Activated CD4-positive, alpha-beta memory T cell treated with anti-CD3 and anti-CD28 coated beads for 36 hours (primary cell): Measurements from ENCODE around the gene ZNF444. TPM values are rescaled to one million over a fixed set of nuclear protein-coding genes. Genes with fewer than 3 reads are reported as not detected.
"Not testable (repeated sequence)": the region's sequence is repeated elsewhere in the genome, so short reads cannot be mapped to it uniquely, and the experiment has no call there.

Experiments
- CTCF ChIA-PET: fragments of 350-600 bp; sonication (Branson Sonifier 250); formaldehyde crosslinking; loops from one replicate; lab custom pipeline; 2021; ENCODE audit warnings: antibody characterized with exemption, inconsistent platforms; lab: Charles Lee
- POLR2A ChIA-PET: fragments of 350-600 bp; sonication (Branson Sonifier 250); formaldehyde crosslinking; loops from one replicate; lab custom pipeline; 2021; ENCODE audit warnings: antibody characterized with exemption; lab: Charles Lee
- DNase-seq: peaks from one replicate; pipeline ENCODE4 v3.0.0-alpha.2; 2020
- H3K27ac Mint-ChIP-seq: one replicate; pipeline ENCODE4 v1.8.0; 2021; ENCODE audit warnings: mixed read lengths
- H3K27me3 Mint-ChIP-seq: one replicate; pipeline ENCODE4 v1.8.0; 2021; ENCODE audit warnings: mixed read lengths
- H3K36me3 Mint-ChIP-seq: one replicate; pipeline ENCODE4 v1.8.0; 2021; ENCODE audit warnings: mixed read lengths
- H3K4me1 Mint-ChIP-seq: one replicate; pipeline ENCODE4 v1.8.0; 2021; ENCODE audit warnings: low read depth, mixed read lengths
- H3K4me3 Mint-ChIP-seq: one replicate; pipeline ENCODE4 v1.8.0; 2021; ENCODE audit warnings: mild to moderate bottlenecking, mixed read lengths
- H3K9me3 Mint-ChIP-seq: one replicate; pipeline ENCODE4 v1.8.0; 2021; ENCODE audit warnings: mixed read lengths
- intact Hi-C: fragments of 100-400 bp; cut with micrococcal nuclease; formaldehyde crosslinking; loops from one replicate; pipeline ENCODE4 v1.15.1; 2023
- total RNA-seq, 2 experiments: library from RNA; stranded (reverse); gene quantifications; one replicate each; pipeline ENCODE4 v1.2.3, GENCODE V29; 2021

The ZNF444 gene
- total RNA-seq, 2 experiments from 2014 or later, result 23.1 to 26.1 TPM

DNA sequence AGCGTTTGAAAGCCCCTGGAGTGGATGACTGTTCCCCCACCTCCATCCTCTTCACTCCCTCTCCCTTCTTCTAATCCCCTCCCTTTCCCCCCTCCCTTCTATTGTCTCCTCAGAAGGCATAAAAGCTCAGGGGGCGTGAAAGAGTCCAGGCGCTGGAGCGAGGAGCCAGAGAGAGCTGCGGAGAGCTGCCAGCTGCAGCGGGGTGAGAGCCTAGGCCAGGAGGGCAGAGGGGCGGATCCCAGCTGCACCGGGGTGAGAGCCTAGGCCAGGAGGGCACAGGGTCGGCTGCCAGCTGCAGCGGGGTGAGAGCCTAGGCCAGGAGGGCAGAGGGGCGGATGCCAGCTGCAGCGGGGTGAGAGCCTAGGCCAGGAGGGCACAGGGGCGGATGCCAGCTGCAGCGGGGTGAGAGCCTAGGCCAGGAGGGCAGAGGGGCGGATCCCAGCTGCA is 34.8 kb downstream of the ZNF444 start, which contains the start of gene GALP:
TSS of gene GALP (plus strand) at position 148 of the 447 bp plus-strand sequence. CDS start 1,101 bp downstream, outside the sequence.
- H3K27me3 Mint-ChIP-seq, H3K9me3 Mint-ChIP-seq, H3K36me3 Mint-ChIP-seq, H3K27ac Mint-ChIP-seq, DNase-seq, intact Hi-C loops, POLR2A ChIA-PET, H3K4me3 Mint-ChIP-seq, H3K4me1 Mint-ChIP-seq: not testable (repeated sequence)
- CTCF ChIA-PET, result interaction anchor here (6.5 kb wide), 1 partner anchor 110 kb away, joined by 40 read pairs; no protein-coding TSS in a partner anchor

DNA sequence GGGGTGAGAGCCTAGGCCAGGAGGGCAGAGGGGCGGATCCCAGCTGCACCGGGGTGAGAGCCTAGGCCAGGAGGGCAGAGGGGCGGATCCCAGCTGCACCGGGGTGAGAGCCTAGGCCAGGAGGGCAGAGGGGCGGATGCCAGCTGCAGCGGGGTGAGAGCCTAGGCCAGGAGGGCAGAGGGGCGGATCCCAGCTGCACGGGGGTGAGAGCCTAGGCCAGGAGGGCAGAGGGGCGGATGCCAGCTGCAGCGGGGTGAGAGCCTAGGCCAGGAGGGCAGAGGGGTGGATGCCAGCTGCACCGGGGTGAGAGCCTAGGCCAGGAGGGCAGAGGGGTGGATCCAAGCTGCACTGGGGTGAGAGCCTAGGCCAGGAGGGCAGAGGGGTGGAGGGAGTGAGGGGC is 35.2 kb downstream of the ZNF444 start:
- H3K27me3 Mint-ChIP-seq, intact Hi-C loops, POLR2A ChIA-PET: not testable (repeated sequence)

DNA sequence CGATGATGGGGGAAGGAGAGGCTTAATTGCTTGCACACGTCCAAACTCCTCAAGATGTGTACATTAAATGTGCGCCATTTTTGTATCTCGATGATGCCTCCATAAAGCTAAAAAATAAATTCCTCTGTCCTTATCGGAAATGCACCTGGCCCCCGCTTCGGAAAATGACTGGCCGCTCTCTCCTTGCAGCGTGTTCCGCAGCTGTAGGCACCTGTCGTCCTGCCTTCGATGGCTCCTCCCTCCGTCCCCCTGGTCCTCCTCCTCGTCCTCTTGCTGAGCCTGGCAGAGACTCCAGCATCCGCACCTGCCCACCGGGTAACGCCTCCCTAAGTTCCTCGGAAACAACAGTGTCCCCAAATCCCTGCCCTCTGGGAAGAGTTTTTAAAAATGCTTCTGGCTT is 35.8 kb downstream of the ZNF444 start:
- H3K9me3 Mint-ChIP-seq, result no peaks in the 10 kb centered on the region
- H3K36me3 Mint-ChIP-seq, result no peaks in the 10 kb centered on the region
- CTCF ChIA-PET, result interaction anchor here (2.9 kb wide), 1 partner anchor 111 kb away, joined by 11 read pairs; no protein-coding TSS in a partner anchor
- POLR2A ChIA-PET, result no interaction called here
- no peak overlapping the region for H3K27ac Mint-ChIP-seq
- H3K27me3 Mint-ChIP-seq, result no peaks in the 10 kb centered on the region
- H3K4me3 Mint-ChIP-seq, result no peak overlapping the region
- DNase-seq, result no peak
- no peaks in the 10 kb centered on the region for H3K4me1 Mint-ChIP-seq
- intact Hi-C loops, result no loop called here

More for the DNA sequence above, 35.2 kb downstream of the ZNF444 start:
- H3K27ac Mint-ChIP-seq, H3K9me3 Mint-ChIP-seq, H3K36me3 Mint-ChIP-seq, DNase-seq, CTCF ChIA-PET, H3K4me3 Mint-ChIP-seq, H3K4me1 Mint-ChIP-seq: not testable (repeated sequence)

DNA sequence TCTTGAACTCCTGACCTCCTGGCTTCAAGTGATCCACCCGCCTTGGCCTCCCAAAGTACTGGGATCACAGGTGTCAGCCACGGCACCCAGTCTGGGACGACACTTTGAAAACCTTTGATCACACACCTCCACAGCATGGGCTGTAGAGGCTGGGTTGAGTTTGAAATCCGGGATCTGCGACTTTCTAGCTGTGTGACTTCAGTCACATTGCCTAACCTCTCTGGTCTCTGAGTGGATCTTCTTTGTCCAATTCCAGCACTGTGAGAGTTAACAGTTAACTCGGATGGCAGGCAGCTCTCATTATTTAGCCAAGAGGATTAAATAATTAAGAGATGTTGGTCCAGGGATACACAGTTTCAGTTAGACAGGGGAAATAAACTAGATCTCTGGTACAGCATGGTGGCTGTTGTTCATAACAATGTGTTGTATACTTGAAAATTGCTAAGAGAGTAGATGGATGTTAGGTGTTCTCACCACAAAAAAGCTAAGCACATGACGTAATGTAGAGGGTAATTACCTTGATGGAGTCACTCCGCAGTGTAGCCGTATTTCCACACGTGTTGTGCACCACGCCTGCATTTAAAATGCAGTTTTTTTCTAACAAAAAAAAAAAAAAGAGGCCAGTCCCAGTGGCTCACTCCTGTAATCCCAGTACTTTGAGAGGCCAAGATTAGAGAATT is 36.6 kb downstream of the ZNF444 start:
- Mint-ChIP-seq H3K4me1 (no peaks in the 10 kb centered on the region), H3K36me3 (no peaks in the 10 kb centered on the region), H3K4me3 (no peak overlapping the region), H3K9me3 (no peaks in the 10 kb centered on the region), H3K27me3 (no peaks in the 10 kb centered on the region), H3K27ac (no peak overlapping the region)
- intact Hi-C loops, result no loop called here
- ChIA-PET CTCF (interaction anchor here (1.1 to 2.9 kb wide), 3 partner anchors 97 to 111 kb away, joined by 3 to 11 read pairs (median 6); no protein-coding TSS in a partner anchor), POLR2A (no interaction called here)
- DNase-seq, result no peak

DNA sequence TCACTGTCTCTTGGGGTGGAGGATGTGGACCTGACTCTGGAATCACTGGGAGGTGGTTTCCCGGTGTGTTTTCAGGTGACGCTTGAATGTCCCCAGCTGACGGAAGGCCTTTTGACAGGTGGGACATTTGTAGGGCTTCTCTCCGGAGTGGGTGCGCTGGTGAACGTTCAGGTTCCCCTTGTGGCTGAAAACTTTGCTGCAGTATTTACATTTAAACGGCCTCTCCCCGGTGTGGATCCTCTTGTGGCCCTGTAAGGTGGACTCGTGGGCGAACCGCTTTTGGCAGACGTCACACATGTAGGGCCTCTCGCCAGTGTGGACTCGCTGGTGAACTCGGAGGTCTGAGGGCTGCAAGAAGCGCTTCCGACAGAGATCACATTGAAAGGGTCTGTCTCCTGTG is 48.7 kb downstream of the ZNF444 start:
- Mint-ChIP-seq H3K4me1 (peaks cover 3% of the 10 kb centered on the region), H3K27me3 (peaks cover 5% of the 10 kb centered on the region), H3K36me3 (no peaks in the 10 kb centered on the region), H3K9me3 (no peaks in the 10 kb centered on the region), H3K4me3 (no peak overlapping the region), H3K27ac (no peak overlapping the region)
- intact Hi-C loops, result no loop called here
- POLR2A ChIA-PET, result no interaction called here
- DNase-seq, result no peak
- CTCF ChIA-PET, result interaction anchor here (1.2 kb wide), 1 partner anchor 123 kb away, joined by 4 read pairs; no protein-coding TSS in a partner anchor

DNA sequence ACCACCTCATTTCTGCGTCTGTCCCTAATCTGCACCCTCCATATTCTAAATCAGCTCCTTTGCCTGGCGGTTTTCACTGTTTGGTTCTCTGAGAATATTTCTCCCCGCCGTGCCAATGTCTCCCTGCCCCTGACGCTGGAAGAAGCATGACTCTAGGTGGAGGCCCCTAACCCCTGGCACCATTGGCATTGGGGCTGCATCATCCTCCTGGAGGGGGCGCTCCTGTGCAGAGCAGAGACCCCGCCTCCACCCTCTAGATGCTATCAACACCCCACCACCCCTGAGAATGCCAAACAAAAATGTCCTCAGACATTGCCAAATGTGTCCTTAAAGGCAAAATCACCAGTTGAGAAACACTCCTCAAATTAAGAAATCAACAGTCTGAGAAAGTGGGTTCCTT is 50.0 kb downstream of the ZNF444 start:
- intact Hi-C loops, result no loop called here
- no peak overlapping the region for H3K4me3 Mint-ChIP-seq
- ChIA-PET POLR2A (no interaction called here), CTCF (no interaction called here)
- H3K36me3 Mint-ChIP-seq, result no peaks in the 10 kb centered on the region
- no peak for DNase-seq
- H3K27ac Mint-ChIP-seq, result no peak overlapping the region
- peaks cover 3% of the 10 kb centered on the region for H3K27me3 Mint-ChIP-seq
- H3K4me1 Mint-ChIP-seq, result no peaks in the 10 kb centered on the region
- H3K9me3 Mint-ChIP-seq, result no peaks in the 10 kb centered on the region

DNA sequence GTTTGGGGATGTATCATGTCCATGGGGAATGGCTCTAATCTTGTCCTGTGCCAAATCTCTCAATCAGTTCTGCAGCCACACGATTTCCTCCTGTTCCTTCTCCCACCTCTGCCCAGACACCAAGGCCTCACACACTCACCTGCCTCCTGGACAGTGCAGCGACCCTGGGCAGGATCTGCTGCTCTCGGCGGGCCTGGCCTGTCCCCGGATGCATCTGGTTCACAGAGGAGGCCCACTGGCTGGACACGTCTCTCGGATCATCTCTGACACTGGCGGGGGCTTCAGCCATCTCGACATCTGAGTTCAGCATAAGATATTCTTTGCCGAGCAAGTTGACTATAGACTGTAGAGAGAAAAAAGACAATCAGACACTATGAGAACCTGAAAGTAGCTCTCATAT is 50.6 kb downstream of the ZNF444 start:
- Mint-ChIP-seq H3K36me3 (no peaks in the 10 kb centered on the region), H3K27me3 (peaks cover 3% of the 10 kb centered on the region), H3K4me1 (no peaks in the 10 kb centered on the region), H3K27ac (no peak overlapping the region), H3K9me3 (no peaks in the 10 kb centered on the region), H3K4me3 (no peak overlapping the region)
- CTCF ChIA-PET, result interaction anchor here (0.6 kb wide), 1 partner anchor 11 kb away, joined by 3 read pairs; no protein-coding TSS in a partner anchor
- DNase-seq, result no peak
- POLR2A ChIA-PET, result no interaction called here
- intact Hi-C loops, result no loop called here

DNA sequence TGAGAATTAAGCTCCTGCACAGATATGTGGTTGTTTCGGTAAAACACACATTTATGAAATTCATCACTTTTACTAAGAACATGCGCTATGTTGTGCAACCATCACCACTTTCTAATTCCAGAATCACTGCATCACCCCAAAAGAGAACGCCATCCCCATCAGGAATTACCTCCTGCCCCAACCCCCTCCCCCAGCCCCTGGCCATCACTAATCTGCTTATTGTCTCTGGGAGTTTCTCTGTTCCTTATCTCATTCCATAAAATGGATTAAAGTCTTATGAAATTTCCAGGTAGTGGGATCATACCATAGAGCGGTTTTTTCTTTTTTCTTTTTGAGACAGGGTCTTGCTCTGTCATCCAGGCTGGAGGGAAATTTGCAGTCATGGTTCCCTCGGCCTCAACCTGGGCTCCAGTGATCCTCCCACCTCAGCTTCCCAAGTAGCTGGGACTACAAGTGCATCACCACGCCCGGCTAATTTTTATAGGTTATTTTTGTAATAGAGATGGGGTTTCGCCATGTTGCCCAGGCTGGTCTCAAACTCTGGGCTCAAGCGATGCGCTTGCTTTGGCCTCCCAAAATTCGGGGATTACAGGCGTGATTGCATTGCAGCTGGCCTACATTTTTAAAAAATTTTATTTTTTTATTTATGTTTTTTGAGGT is 53.0 kb downstream of the ZNF444 start:
- Mint-ChIP-seq H3K27me3 (peaks cover 3% of the 10 kb centered on the region), H3K36me3 (no peaks in the 10 kb centered on the region), H3K9me3 (no peaks in the 10 kb centered on the region), H3K4me1 (no peaks in the 10 kb centered on the region), H3K27ac (no peak overlapping the region), H3K4me3 (no peak overlapping the region)
- ChIA-PET POLR2A (no interaction called here), CTCF (no interaction called here)
- intact Hi-C loops, result no loop called here
- no peak for DNase-seq

DNA sequence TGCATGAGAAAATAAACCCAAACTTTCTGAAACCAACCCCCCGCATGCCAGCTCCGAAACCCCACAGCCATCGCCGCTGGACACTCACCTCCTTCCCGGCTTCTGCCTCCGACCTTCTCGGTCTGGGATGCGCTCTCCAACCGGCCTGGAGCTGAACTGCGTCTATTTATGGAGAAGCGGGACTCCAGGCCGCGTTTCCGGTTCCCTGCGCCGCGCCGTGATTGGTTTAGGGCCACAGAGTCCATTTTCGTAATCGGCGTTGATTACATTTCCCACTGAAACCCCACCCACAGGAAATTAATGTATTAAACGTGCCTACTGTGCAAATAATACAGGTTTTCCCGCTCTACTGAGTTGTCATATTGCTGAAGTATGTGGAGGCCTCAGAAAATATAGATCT is 56.6 kb downstream of the ZNF444 start, which contains the start of gene ZSCAN5B:
TSS of gene ZSCAN5B (minus strand) at position 138 of the 400 bp plus-strand sequence. CDS start 4,731 bp downstream, outside the sequence.
- H3K9me3 Mint-ChIP-seq, H3K4me3 Mint-ChIP-seq, POLR2A ChIA-PET, intact Hi-C loops, CTCF ChIA-PET, DNase-seq, H3K36me3 Mint-ChIP-seq, H3K27me3 Mint-ChIP-seq, H3K27ac Mint-ChIP-seq, H3K4me1 Mint-ChIP-seq: not testable (repeated sequence)

DNA sequence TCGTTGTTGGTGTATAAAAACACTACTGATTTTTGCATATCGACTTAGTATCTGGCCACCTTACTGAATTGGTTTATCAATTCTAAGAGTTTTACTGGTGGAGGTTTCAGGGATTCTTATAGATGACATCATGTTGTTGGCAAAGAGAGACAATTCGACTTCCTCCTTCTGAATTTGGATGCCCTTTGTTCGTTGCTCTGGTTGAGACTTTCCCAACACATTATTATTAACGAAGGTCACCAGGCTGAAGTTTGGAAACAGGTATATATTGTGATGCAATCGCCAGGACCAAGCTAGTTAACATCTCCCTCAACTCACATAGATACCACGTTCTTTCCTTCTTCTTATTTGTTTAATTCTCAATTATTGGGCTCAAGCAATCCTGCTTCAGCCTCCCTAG is 58.6 kb downstream of the ZNF444 start:
- H3K4me3 Mint-ChIP-seq, result no peak overlapping the region
- no peaks in the 10 kb centered on the region for H3K27me3 Mint-ChIP-seq
- intact Hi-C loops, result no loop called here
- H3K4me1 Mint-ChIP-seq, result no peaks in the 10 kb centered on the region
- CTCF ChIA-PET, result no interaction called here
- H3K27ac Mint-ChIP-seq, result no peak overlapping the region
- DNase-seq, result no peak
- POLR2A ChIA-PET, result no interaction called here
- H3K9me3 Mint-ChIP-seq, result no peaks in the 10 kb centered on the region
- no peaks in the 10 kb centered on the region for H3K36me3 Mint-ChIP-seq

DNA sequence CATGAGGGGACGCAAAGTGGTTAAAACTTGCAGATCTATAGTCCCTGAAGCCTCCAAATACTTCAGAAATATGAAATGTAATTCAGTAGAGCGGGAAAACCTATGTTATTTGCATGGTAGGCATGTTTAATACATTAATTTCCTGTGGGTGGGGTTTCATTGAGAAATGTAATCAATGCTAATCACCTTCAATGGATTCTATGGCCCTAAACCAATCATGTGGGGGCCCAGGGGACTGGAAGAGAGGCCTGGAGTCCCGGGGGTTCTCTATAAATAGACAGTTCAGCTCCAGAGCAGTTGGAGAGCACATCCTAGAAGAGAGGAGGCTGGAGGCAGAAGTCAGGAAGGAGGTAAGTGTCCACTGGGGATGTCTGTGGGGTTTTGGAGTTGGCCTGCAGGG is 60.9 kb downstream of the ZNF444 start, which contains the start of gene ZSCAN5C:
TSS of gene ZSCAN5C (plus strand) at position 301 of the 400 bp plus-strand sequence. CDS start 3,641 bp downstream, outside the sequence.
- H3K27ac Mint-ChIP-seq, result no peak within 1 kb of the TSS
- H3K27me3 Mint-ChIP-seq, result peaks cover 3% of the 10 kb centered on the region
- H3K4me3 Mint-ChIP-seq, result no peak within 1 kb of the TSS
- H3K36me3 Mint-ChIP-seq, result no peaks in the 10 kb centered on the region
- POLR2A ChIA-PET, result no interaction called here
- DNase-seq, result no peak
- H3K4me1 Mint-ChIP-seq, result no peaks in the 10 kb centered on the region
- no peaks in the 10 kb centered on the region for H3K9me3 Mint-ChIP-seq
- intact Hi-C loops, result no loop called here
- CTCF ChIA-PET, result no interaction called here

DNA sequence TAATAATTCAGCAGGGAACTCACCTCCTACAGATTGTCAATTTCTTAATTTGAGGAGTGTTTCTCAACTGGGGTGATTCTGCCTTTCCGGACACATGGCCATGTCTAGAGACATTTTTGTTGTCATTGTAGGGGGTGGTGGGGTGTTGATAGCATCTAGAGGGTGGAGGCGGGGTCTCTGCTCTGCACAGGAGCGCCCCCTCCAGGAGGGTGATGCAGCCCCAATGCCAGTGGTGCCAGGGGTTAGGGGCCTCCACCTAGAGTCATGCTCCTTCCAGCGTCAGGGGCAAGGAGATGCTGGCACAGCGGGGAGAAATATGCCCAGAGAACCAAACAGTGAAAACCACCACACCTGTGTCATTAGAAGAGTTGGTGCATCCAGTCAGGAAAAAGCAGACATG is 66.5 kb downstream of the ZNF444 start:
- intact Hi-C loops, H3K4me3 Mint-ChIP-seq, POLR2A ChIA-PET, H3K27me3 Mint-ChIP-seq, H3K9me3 Mint-ChIP-seq, H3K27ac Mint-ChIP-seq, H3K4me1 Mint-ChIP-seq, H3K36me3 Mint-ChIP-seq, CTCF ChIA-PET, DNase-seq: not testable (repeated sequence)
